Measurements from ENCODE around the gene HPCAL1. TPM values are rescaled to one million over a fixed set of nuclear protein-coding genes. Genes with fewer than 3 reads are reported as not detected.

HPCAL1 gene
- total and polyA plus RNA-seq, 7 experiments from 2014 or later, result 44.9 to 137 (median 89.2) TPM

Other genes starting within 250 kb of the HPCAL1 start
- 1 to 10 TPM in 1 of 5 experiments, not detected in 4; 1.3 TPM for gene CYS1, start 222.5 kb upstream of the HPCAL1 start, total RNA-seq
- gene CYS1, start 222.5 kb upstream of the HPCAL1 start, polyA plus RNA-seq, result not detected
- 100 to 1,000 TPM in 1 of 5 experiments, 1 to 10 TPM in 1, under 1 TPM in 3; 0.13 to 330 (median 0.51) TPM for gene RRM2, start 180.2 kb upstream of the HPCAL1 start, total RNA-seq
- gene RRM2, start 180.2 kb upstream of the HPCAL1 start, polyA plus RNA-seq, result not detected
- 10 to 100 TPM; 32.7 to 88.2 (median 52.4) TPM for gene ODC1, start 145.4 kb downstream of the HPCAL1 start, total RNA-seq
- gene ODC1, start 145.4 kb downstream of the HPCAL1 start, polyA plus RNA-seq, result 10 to 100 TPM; 48.3 to 66.5 TPM